IPS-15b (cell line): ENCODE results near the gene TNFRSF18.

ENCODE experiments used
- H3K27me3 ChIP-seq: one replicate; pipeline ENCODE4 v1.6.1; 2013; ENCODE audit warnings: low read length; ENCODE audit not compliant: control insufficient read depth, insufficient read depth
- H3K36me3 ChIP-seq: one replicate; pipeline ENCODE4 v1.6.1; 2013; ENCODE audit warnings: low read length; ENCODE audit not compliant: control insufficient read depth, insufficient read depth
- H3K4me1 ChIP-seq: one replicate; pipeline ENCODE4 v1.6.1; 2013; ENCODE audit warnings: mild to moderate bottlenecking, low read length; ENCODE audit not compliant: control insufficient read depth, insufficient read depth
- H3K4me3 ChIP-seq: one replicate; pipeline ENCODE4 v1.5.1; 2013; ENCODE audit warnings: low read depth, low read length
- H3K9ac ChIP-seq: one replicate; pipeline ENCODE4 v1.6.1; 2013; ENCODE audit warnings: low read depth, mild to moderate bottlenecking, low read length
- H3K9me3 ChIP-seq: one replicate; pipeline ENCODE4 v1.6.1; 2013; ENCODE audit warnings: mild to moderate bottlenecking, low read length; ENCODE audit not compliant: control insufficient read depth, insufficient read depth

TNFRSF18 gene

GRCh38 chr1:1165900-1166421, 40.4 kb downstream of the TNFRSF18 start:
- no peak overlapping the region for H3K9ac ChIP-seq

GRCh38 chr1:1165485-1165884, 40.9 kb downstream of the TNFRSF18 start:
- no peak overlapping the region for H3K9ac ChIP-seq
- H3K4me1 ChIP-seq, result peaks cover 3% of the 10 kb centered on the region
- H3K4me3 ChIP-seq, result no peak overlapping the region
- H3K9me3 ChIP-seq, result no peaks in the 10 kb centered on the region
- H3K36me3 ChIP-seq, result peaks cover 3% of the 10 kb centered on the region
- H3K27me3 ChIP-seq, result no peaks in the 10 kb centered on the region

More at GRCh38 chr1:1165900-1166421, 40.4 kb downstream of the TNFRSF18 start:
- Histone ChIP-seq H3K4me3 (no peak overlapping the region), H3K27me3 (no peaks in the 10 kb centered on the region), H3K9me3 (no peaks in the 10 kb centered on the region), H3K4me1 (peaks cover 3% of the 10 kb centered on the region), H3K36me3 (peaks cover 3% of the 10 kb centered on the region)

- H3K9me3 ChIP-seq, result no peaks in the 10 kb centered on the region
- H3K9ac ChIP-seq, result no peak overlapping the region
- peaks cover 3% of the 10 kb centered on the region for H3K4me1 ChIP-seq
- no peaks in the 10 kb centered on the region for H3K27me3 ChIP-seq
- H3K36me3 ChIP-seq, result peaks cover 3% of the 10 kb centered on the region
- H3K4me3 ChIP-seq, result peak overlapping the region; percentile 8
Observed at GRCh38 chr1:1164701-1165451, 41.5 kb downstream of the TNFRSF18 start.

GRCh38 chr1:1164361-1164700, 42.1 kb downstream of the TNFRSF18 start:
- Histone ChIP-seq H3K4me3 (peak overlapping the region; percentile 8), H3K9ac (peak overlapping the region; percentile 24)

DNA sequence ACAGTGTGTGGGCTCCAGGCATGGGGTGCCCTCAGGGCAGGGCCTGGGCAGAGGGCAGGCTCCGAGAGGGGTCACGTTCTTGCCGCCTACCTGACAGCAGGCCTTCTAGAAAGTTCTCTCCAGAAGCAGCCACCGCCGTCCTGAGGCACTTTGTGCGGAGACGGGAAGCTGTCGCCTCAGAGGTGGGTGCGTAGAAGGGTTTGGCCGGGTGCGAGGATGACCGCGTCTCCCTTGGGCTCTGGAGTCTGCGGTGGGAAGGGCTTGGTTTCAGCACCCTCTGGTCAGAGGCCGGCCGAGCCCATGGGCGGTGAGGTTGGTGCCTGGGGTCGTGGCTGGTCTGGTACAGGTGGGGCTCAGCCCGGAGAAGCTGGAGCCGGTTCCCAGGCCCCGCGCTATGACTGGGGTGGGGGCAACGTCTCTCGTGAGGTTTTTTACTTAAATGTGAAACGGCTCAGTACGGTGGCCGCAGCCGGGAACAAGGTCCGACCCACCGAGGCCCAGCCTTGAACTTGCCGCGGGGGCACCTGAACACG, 42.8 kb downstream of the TNFRSF18 start:
- Histone ChIP-seq H3K27me3 (no peaks in the 10 kb centered on the region), H3K36me3 (peaks cover 3% of the 10 kb centered on the region), H3K9ac (peak overlapping the region; percentile 24), H3K9me3 (no peaks in the 10 kb centered on the region), H3K4me1 (peaks cover 3% of the 10 kb centered on the region), H3K4me3 (peak overlapping the region; percentile 22)

More at GRCh38 chr1:1164361-1164700, 42.1 kb downstream of the TNFRSF18 start:
- H3K4me1 ChIP-seq, result peaks cover 3% of the 10 kb centered on the region
- H3K27me3 ChIP-seq, result no peaks in the 10 kb centered on the region
- H3K9me3 ChIP-seq, result no peaks in the 10 kb centered on the region
- peaks cover 3% of the 10 kb centered on the region for H3K36me3 ChIP-seq

DNA sequence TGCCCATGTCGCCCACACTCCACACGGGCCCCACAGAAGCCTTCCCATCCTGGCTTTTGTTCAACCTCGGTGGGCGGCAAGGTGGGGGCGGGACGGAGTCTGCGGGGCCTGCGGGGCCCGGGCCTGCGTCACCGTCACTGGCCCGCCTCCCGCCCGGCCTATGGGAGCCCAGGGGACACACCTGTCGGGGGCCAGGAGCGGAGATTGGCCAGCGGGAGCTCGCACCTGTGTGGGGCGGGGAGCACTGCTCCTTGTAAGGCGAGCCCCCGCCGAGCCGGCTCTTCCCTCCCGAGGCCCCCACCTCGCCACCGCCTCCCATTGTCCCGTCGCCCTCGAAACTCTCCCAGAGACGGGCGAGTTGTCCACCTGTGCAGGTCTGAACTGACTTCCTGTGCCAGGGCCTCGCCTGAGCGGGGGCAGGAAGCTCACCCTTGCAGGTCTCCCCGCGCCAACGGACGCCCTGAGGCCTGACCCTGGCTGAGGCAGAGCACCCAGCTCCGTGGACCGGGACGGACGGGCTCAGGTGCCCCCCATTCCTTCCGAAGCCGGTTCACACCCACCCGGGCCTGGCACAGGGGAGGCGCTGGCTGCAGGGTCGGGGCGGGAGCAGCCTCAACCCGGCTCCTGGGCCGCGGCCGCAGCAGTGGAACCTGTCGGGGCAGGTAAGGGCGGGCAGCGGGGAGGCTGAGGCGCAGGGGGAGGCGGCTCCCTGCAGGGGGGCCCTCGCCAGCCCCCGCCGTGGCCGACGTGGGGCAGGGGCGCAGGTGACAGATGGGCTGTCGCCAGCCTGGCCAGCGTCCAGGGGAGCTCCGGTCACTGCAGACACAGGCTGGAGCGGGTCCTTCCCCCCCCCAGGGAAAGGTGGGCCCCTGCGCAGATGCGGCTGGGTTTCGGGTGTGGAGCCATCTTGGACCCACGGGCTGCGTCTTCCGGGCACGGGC, 43.5 kb downstream of the TNFRSF18 start:
- Histone ChIP-seq H3K4me3 (peak overlapping the region; percentile 22), H3K9ac (no peak overlapping the region), H3K9me3 (no peaks in the 10 kb centered on the region), H3K36me3 (peaks cover 3% of the 10 kb centered on the region), H3K4me1 (peaks cover 3% of the 10 kb centered on the region), H3K27me3 (no peaks in the 10 kb centered on the region)

- Histone ChIP-seq H3K27me3 (no peaks in the 10 kb centered on the region), H3K9me3 (no peaks in the 10 kb centered on the region), H3K9ac (no peak overlapping the region), H3K4me3 (no peak overlapping the region), H3K4me1 (peaks cover 3% of the 10 kb centered on the region), H3K36me3 (no peaks in the 10 kb centered on the region)
Observed at GRCh38 chr1:1161683-1162079, 44.7 kb downstream of the TNFRSF18 start.

GRCh38 chr1:1161078-1161682, 45.2 kb downstream of the TNFRSF18 start:
- Histone ChIP-seq H3K36me3 (no peaks in the 10 kb centered on the region), H3K27me3 (no peaks in the 10 kb centered on the region), H3K9ac (no peak overlapping the region), H3K4me3 (no peak overlapping the region), H3K9me3 (no peaks in the 10 kb centered on the region), H3K4me1 (peaks cover 3% of the 10 kb centered on the region)

DNA sequence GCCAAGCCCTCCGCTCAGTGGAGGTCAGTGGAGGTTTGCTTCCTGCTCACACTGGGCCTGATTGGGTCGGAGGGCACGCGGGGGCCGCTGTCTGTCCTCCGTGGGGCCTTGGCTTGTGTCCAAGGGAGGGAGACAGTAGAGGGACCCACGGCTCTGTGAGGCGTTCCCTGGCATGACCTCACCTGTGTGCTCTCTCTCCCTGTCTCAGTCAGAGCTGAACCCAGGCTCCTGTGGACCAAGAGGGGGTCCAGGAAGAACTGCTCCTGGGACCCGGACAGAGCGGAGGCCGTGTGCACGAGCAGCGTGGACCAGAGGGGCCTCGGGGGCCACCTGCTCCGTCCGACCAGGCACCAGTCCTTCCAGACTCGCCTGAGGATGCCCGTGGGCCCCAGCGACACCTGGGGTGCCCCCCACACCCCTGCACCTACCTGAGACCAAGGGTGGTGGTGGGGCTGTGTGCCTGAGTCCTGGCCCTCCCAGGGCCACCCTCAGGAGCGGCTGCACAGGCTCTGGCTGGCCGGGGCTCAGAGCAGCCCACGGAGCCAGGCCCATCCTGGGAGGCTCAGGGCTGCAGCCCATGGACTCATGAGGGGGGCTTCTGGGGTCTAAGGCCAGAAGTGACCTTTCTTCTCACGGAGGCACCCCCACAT, 46.0 kb downstream of the TNFRSF18 start:
- Histone ChIP-seq H3K4me3 (no peak overlapping the region), H3K36me3 (no peaks in the 10 kb centered on the region), H3K4me1 (peaks cover 3% of the 10 kb centered on the region), H3K9ac (no peak overlapping the region), H3K9me3 (no peaks in the 10 kb centered on the region), H3K27me3 (peaks cover 3% of the 10 kb centered on the region)

DNA sequence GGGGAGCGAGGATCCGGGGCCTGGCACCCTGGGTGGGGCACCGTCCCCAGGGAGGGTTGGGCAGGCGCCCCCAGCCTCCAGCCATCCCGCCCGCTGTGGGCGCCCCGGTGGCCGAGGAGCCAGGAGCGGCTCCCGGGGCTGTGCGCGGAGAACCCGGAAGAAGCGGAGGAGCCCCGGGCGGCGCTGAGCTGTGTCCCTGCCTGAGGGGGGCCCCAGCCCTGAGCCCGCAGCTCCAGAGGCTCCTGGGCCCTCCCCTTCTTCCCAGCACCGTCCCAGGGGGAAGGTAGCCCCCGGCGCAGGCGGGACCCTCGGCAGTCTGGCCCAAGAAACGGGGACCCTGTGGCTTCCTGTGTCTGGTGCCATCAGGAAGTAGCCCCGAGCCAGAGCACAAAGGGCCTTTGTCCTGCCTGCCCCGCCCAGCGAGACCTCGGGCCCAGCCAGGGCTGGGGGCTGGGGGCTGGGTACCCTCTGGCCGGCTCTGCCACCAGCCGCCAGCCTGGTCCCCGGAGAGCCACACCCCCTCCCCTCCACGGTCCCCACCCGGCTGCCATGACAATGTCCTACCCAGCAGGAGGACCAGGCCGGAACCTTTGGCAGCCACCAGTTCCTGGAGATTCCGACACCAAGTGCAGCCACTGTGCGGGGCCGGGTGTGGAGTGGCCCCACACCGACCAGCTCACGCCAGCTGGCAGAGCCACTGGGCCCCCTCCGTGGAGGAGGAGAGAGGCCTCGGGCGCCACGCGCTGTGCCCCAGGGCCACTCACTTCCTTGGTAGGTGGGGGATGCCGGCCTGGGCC, 48.3 kb downstream of the TNFRSF18 start:
- H3K9ac ChIP-seq, result peak overlapping the region; percentile 54
- H3K4me1 ChIP-seq, result no peaks in the 10 kb centered on the region
- H3K9me3 ChIP-seq, result no peaks in the 10 kb centered on the region
- peaks cover 3% of the 10 kb centered on the region for H3K27me3 ChIP-seq
- H3K4me3 ChIP-seq, result peak overlapping the region; percentile 62
- H3K36me3 ChIP-seq, result no peaks in the 10 kb centered on the region
